ENCODE results near the gene IFI6.

DNA sequence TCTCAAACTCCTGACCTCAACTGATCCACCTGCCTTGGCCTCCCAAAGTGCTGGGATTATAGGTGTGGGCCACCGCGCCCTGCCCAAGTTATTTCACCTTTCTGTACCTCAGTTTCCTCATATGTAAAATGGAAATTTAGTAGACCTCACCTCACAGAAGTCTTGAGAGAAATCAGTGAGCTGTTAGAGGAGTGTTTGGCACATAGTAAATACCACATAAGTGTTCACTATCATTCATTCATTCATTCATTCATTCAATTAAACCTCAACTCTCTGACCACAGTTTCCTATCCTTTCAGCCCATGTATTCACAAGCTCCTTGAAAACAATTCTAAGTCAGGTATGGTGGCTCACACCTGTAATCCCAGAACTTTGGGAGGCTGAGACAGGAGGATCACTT lies 33.2 kb downstream of the IFI6 start:
- TF ChIP-seq POLR2A (IDR thresholded peaks at IDR 0.05; ENCODE audit: low read depth, low read length) = no peak
- no peak for TF ChIP-seq POLR2AphosphoS5 (IDR thresholded peaks at IDR 0.05; ENCODE audit: low read depth, low read length)
- TF ChIP-seq TAF1 (IDR thresholded peaks at IDR 0.05; ENCODE audit: borderline replicate concordance, low read depth, low read length) = no peak
